ENCODE results near the gene PSMB5.

PSMB5 gene

DNA sequence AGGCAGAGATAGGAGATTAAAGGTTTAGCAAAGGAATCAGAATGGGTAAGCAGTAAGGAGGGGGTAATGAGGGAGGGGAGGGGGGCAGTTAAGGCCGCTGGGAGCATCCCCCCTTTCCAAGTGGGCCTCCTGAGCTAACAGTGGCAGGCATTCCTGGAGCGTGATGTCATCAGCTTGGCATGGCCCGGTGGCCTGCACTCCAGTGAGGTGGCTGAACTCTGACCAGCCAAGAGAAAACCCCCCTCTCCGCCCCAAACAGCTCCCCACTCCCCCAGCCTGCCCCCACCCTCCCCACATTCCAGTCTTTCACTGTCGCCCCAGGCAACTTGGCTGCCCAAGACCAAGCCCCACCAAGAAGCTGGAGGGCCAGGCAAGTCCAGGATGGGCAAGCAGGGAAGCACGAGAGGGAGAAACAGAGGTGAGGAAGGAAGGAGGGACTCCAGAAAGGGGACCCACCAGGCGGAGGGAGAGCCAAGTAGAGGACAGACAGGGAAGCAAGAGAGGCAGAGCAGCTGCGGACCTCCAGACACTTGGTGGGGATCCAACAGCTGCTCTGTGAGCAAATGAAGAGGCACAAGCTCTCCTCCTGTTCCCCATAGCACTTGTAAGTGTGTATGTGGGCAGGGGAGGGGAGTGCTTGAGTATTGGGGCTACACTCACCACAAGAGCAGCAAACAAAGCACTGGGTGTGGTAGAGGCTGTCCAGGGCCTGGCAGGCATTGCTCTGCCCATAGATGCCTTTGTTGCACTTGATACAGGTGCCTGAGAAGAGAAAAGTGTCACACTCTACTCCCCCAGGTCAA, 56.8 kb downstream of the PSMB5 start:
- DNase-seq (ENCODE audit: insufficient read length, low spot score): no peak
- FAIRE-seq: no peak
- TF ChIP-seq TAF1 (IDR thresholded peaks at IDR 0.05; ENCODE audit: low read depth, low read length) (no peak), SPI1 (IDR thresholded peaks at IDR 0.05; ENCODE audit: low read depth, low read length) (no peak), POLR2A (IDR thresholded peaks at IDR 0.05; ENCODE audit: low read depth, low read length) (no peak), PAX5 (IDR thresholded peaks at IDR 0.05; ENCODE audit: insufficient read depth, low read length, severe bottlenecking) (no peak), POLR2AphosphoS5 (IDR thresholded peaks at IDR 0.05; ENCODE audit: low read depth, low read length) (no peak), POU2F2 (IDR thresholded peaks at IDR 0.05; ENCODE audit: low read depth, low read length) (no peak)

DNA sequence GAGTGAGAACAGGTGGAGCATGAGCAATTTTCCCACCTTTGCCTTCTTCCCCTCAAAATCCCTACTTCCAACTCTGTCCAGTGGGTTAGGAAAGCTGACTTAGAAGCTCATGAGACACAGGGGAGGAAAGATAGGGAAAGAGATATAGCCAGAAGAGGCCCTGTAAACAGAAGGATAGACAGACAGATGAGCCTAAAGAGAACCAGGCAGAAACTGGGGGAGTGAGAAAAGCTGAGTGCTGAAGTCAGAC, 57.3 kb downstream of the PSMB5 start:
- FAIRE-seq: no peak
- TF ChIP-seq POLR2A (IDR thresholded peaks at IDR 0.05; ENCODE audit: low read depth, low read length) (no peak), POLR2AphosphoS5 (IDR thresholded peaks at IDR 0.05; ENCODE audit: low read depth, low read length) (no peak), TAF1 (IDR thresholded peaks at IDR 0.05; ENCODE audit: low read depth, low read length) (no peak), POU2F2 (IDR thresholded peaks at IDR 0.05; ENCODE audit: low read depth, low read length) (no peak), PAX5 (IDR thresholded peaks at IDR 0.05; ENCODE audit: insufficient read depth, low read length, severe bottlenecking) (no peak), SPI1 (IDR thresholded peaks at IDR 0.05; ENCODE audit: low read depth, low read length) (no peak)

GRCh38 chr14:22976620-22977433, 57.9 kb downstream of the PSMB5 start:
- TF ChIP-seq SPI1 (IDR thresholded peaks at IDR 0.05; ENCODE audit: low read depth, low read length): no peak
- FAIRE-seq (no peak), DNase-seq (ENCODE audit: insufficient read length, low spot score) (no peak)

More for the DNA sequence above, 57.3 kb downstream of the PSMB5 start:
- DNase-seq (ENCODE audit: insufficient read length, low spot score): no peak
